H9 (cell line): ENCODE measurements around the gene CALCOCO1. TPM values are rescaled to one million over a fixed set of nuclear protein-coding genes. Genes with fewer than 3 reads are reported as not detected.

Source experiments
- DNase-seq: peaks from one replicate; pipeline ENCODE4 v3.0.0-alpha.2; 2017
- H2AFZ ChIP-seq: one replicate; pipeline ENCODE4 v1.6.1; 2013; ENCODE audit warnings: mild to moderate bottlenecking, low read length, control low read depth, moderate library complexity
- H2AK5ac ChIP-seq: 2 replicates; pipeline ENCODE4 v1.6.1; 2013; ENCODE audit warnings: low read length, control low read depth, mixed read lengths; ENCODE audit not compliant: insufficient read length
- H2BK120ac ChIP-seq: one replicate; pipeline ENCODE4 v1.6.1; 2013; ENCODE audit warnings: low read depth, mild to moderate bottlenecking, low read length, control low read depth, inconsistent platforms; ENCODE audit not compliant: poor library complexity, severe bottlenecking
- H2BK12ac ChIP-seq: 2 replicates; pipeline ENCODE4 v1.6.1; 2013; ENCODE audit warnings: low read length, control low read depth, mixed read lengths, low read depth; ENCODE audit not compliant: insufficient read length
- H2BK15ac ChIP-seq: 2 replicates; pipeline ENCODE4 v1.6.1; 2013; ENCODE audit warnings: low read depth, low read length, control low read depth
- H2BK20ac ChIP-seq: one replicate; pipeline ENCODE4 v1.6.1; 2013; ENCODE audit warnings: low read depth, mild to moderate bottlenecking, low read length, control low read depth, inconsistent platforms; ENCODE audit not compliant: poor library complexity, severe bottlenecking
- H2BK5ac ChIP-seq: 2 replicates; pipeline ENCODE4 v1.6.1; 2013; ENCODE audit warnings: low read length, control low read depth, mixed read lengths; ENCODE audit not compliant: insufficient read length
- H3K14ac ChIP-seq: 2 replicates; pipeline ENCODE4 v1.6.1; 2013; ENCODE audit warnings: low read length, control low read depth; ENCODE audit not compliant: insufficient read depth
- H3K18ac ChIP-seq: 2 replicates; pipeline ENCODE4 v1.6.1; 2013; ENCODE audit warnings: low read depth, mild to moderate bottlenecking, mixed read lengths, low read length, control low read depth; ENCODE audit not compliant: insufficient read length
- H3K23ac ChIP-seq: 2 replicates; pipeline ENCODE4 v1.6.1; 2013; ENCODE audit warnings: low read length, control low read depth, mixed read lengths, low read depth; ENCODE audit not compliant: insufficient read length
- H3K23me2 ChIP-seq: 2 replicates; pipeline ENCODE4 v1.6.1; 2013; ENCODE audit warnings: low read depth, mild to moderate bottlenecking, mixed read lengths, low read length, control low read depth; ENCODE audit not compliant: insufficient read length, poor library complexity, severe bottlenecking
- H3K27ac ChIP-seq: 2 replicates; pipeline ENCODE4 v1.5.1; 2013; ENCODE audit warnings: low read length, control low read depth, mixed read lengths, low read depth; ENCODE audit not compliant: insufficient read length
- H3K27me3 ChIP-seq: 2 replicates; pipeline ENCODE4 v1.6.1; 2013; ENCODE audit warnings: low read length, control low read depth, inconsistent platforms; ENCODE audit not compliant: insufficient read depth
- H3K4ac ChIP-seq: 2 replicates; pipeline ENCODE4 v1.6.1; 2013; ENCODE audit warnings: low read depth, mild to moderate bottlenecking, control low read depth, inconsistent platforms, low read length, moderate library complexity
- H3K4me1 ChIP-seq: 2 replicates; pipeline ENCODE4 v1.6.1; 2013; ENCODE audit warnings: low read length, control low read depth, inconsistent platforms; ENCODE audit not compliant: insufficient read depth
- H3K4me2 ChIP-seq: 2 replicates; pipeline ENCODE4 v1.6.1; 2013; ENCODE audit warnings: low read length, control low read depth, mixed read lengths; ENCODE audit not compliant: insufficient read length, insufficient read depth
- H3K56ac ChIP-seq: 2 replicates; pipeline ENCODE4 v1.6.1; 2013; ENCODE audit warnings: low read depth, mild to moderate bottlenecking, mixed read lengths, low read length, control low read depth; ENCODE audit not compliant: insufficient read length
- H3K79me1 ChIP-seq: 2 replicates; pipeline ENCODE4 v1.6.1; 2013; ENCODE audit warnings: low read depth, mild to moderate bottlenecking, moderate library complexity, low read length, control low read depth, inconsistent platforms; ENCODE audit not compliant: insufficient read depth, poor library complexity, severe bottlenecking
- H3K79me2 ChIP-seq: 2 replicates; pipeline ENCODE4 v1.6.1; 2013; ENCODE audit warnings: low read length, control low read depth, inconsistent platforms; ENCODE audit not compliant: insufficient read depth
- H3K9ac ChIP-seq: 2 replicates; pipeline ENCODE4 v1.6.1; 2013; ENCODE audit warnings: low read length, control low read depth, mixed read lengths; ENCODE audit not compliant: insufficient read length; ENCODE audit errors: extremely low read depth
- H3K9me3 ChIP-seq: one replicate; pipeline ENCODE4 v1.6.1; 2013; ENCODE audit warnings: low read depth, low read length, inconsistent platforms; ENCODE audit not compliant: control insufficient read depth
- H3T11ph ChIP-seq: one replicate; pipeline ENCODE4 v1.6.1; 2013; ENCODE audit warnings: mild to moderate bottlenecking, low read length, control low read depth, inconsistent platforms
- H4K20me1 ChIP-seq: one replicate; pipeline ENCODE4 v1.6.1; 2013; ENCODE audit not compliant: control insufficient read depth, insufficient read length, insufficient read depth
- H4K5ac ChIP-seq: 2 replicates; pipeline ENCODE4 v1.6.1; 2013; ENCODE audit warnings: low read depth, mild to moderate bottlenecking, mixed read lengths, low read length, control low read depth; ENCODE audit not compliant: insufficient read length
- H4K8ac ChIP-seq: replicated peaks from 2 replicates; pipeline ENCODE4 v1.6.1; 2013; ENCODE audit warnings: low read length, control low read depth, mixed read lengths, low read depth; ENCODE audit not compliant: insufficient read length
- H4K91ac ChIP-seq: 2 replicates; pipeline ENCODE4 v1.6.1; 2013; ENCODE audit warnings: low read depth, mild to moderate bottlenecking, moderate library complexity, mixed read lengths, low read length, control low read depth; ENCODE audit not compliant: insufficient read length
- H3K27ac Mint-ChIP-seq, 3 experiments: 2 replicates in 2 of 3; 3 replicates in 1 of 3; pipeline ENCODE4 v1.8.0; 2020 to 2021; ENCODE audit warnings: mixed read lengths in 3 of 3, mild to moderate bottlenecking in 1 of 3, moderate library complexity in 1 of 3
- H3K27me3 Mint-ChIP-seq: 2 replicates; pipeline ENCODE4 v1.8.0; 2021; ENCODE audit warnings: low read depth, mild to moderate bottlenecking, moderate library complexity, mixed read lengths
- H3K36me3 Mint-ChIP-seq, 3 experiments: 2 replicates in 2 of 3; 3 replicates in 1 of 3; pipeline ENCODE4 v1.8.0; 2020 to 2021; ENCODE audit warnings: low read depth in 3 of 3, mixed read lengths in 3 of 3; ENCODE audit not compliant: insufficient read depth in 1 of 3
- H3K4me1 Mint-ChIP-seq, 2 experiments: 2 replicates each; pipeline ENCODE4 v1.8.0; 2020; ENCODE audit warnings: mixed read lengths in 2 of 2
- H3K4me3 Mint-ChIP-seq, 2 experiments: 2 replicates in 1 of 2; 3 replicates in 1 of 2; pipeline ENCODE4 v1.8.0; 2020 to 2021; ENCODE audit warnings: mild to moderate bottlenecking in 2 of 2, mixed read lengths in 2 of 2, moderate library complexity in 1 of 2
- H3K9me3 Mint-ChIP-seq, 2 experiments: 2 replicates in 1 of 2; 3 replicates in 1 of 2; pipeline ENCODE4 v1.8.0; 2020; ENCODE audit warnings: mild to moderate bottlenecking in 2 of 2, mixed read lengths in 2 of 2, moderate library complexity in 1 of 2
- WGBS: extraction: QIAGEN DNeasy Blood & Tissue Kit; methylation state at CpG from one replicate; pipeline ENCODE4 v1.1.7; 2013; ENCODE audit warnings: missing lambda C conversion rate, low lambda C conversion rate, mixed read lengths; ENCODE audit not compliant: insufficient read length; ENCODE audit errors: extremely low coverage; 5-methylcytosine and 5-hydroxymethylcytosine counted together
- total RNA-seq: library from RNA; stranded (reverse); gene quantifications from 2 replicates; pipeline ENCODE4 v1.2.1, GENCODE V29; 2021
- TF ChIP-seq, protein P1 (sequence below): fragments of 200-600 bp; sonication (generic); conservative IDR thresholded peaks from 3 replicates; pipeline ENCODE4 v1.8.0; 2021; ENCODE audit warnings: antibody characterized with exemption, mild to moderate bottlenecking

Gene CALCOCO1
- total RNA-seq, 1 experiment from 2014 or later, result 22.3 TPM

DNA sequence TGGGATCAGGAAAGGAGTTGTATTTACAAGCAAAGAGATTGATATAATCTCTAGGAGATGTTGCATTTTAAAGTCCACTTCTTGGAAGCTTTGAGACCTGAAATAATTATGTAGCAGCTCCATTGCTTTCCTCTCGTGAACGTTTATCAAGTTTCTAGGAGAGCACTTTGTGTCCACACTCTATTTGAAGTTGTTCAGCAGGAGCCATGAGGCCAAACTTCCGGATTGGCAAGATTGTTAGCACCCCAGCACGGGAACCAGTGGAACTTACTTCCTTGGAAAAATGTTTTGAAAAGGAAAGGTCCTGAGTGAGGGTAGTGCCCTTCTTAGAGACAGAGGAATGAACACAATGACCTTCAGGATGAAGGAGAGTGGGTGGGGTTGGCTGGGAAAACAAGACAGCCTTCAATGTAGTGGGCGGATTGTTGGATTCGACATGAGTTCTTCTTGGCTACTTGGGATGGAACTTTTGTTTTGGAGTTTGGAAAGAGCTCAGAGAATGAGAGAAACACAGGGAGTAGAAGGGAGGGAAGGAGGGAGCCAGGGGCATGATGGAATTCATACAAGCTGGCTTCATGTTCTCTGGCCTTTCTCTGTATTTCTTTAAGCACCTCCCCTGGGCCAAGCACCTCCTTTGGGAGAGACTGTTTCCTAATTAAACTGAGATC, 48.4 kb upstream of the CALCOCO1 start:
- H2BK12ac ChIP-seq, result no peak overlapping the region
- H3K4me1 Mint-ChIP-seq, result peaks cover 0 to 2% of the 10 kb centered on the region in 2 experiments; a peak in 2 of 4 replicates
- no peak overlapping the region for H3K56ac ChIP-seq
- H3K27ac ChIP-seq, result no peak overlapping the region
- H3K36me3 Mint-ChIP-seq, result no peaks in the 10 kb centered on the region
- no peaks in the 10 kb centered on the region; the same call in 1 of the 2 replicates for H3K27me3 ChIP-seq
- TF ChIP-seq, protein P1, sequence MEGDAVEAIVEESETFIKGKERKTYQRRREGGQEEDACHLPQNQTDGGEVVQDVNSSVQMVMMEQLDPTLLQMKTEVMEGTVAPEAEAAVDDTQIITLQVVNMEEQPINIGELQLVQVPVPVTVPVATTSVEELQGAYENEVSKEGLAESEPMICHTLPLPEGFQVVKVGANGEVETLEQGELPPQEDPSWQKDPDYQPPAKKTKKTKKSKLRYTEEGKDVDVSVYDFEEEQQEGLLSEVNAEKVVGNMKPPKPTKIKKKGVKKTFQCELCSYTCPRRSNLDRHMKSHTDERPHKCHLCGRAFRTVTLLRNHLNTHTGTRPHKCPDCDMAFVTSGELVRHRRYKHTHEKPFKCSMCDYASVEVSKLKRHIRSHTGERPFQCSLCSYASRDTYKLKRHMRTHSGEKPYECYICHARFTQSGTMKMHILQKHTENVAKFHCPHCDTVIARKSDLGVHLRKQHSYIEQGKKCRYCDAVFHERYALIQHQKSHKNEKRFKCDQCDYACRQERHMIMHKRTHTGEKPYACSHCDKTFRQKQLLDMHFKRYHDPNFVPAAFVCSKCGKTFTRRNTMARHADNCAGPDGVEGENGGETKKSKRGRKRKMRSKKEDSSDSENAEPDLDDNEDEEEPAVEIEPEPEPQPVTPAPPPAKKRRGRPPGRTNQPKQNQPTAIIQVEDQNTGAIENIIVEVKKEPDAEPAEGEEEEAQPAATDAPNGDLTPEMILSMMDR, result no peak
- no peak overlapping the region for H3K4me3 Mint-ChIP-seq
- no peak overlapping the region for H3K18ac ChIP-seq
- H4K20me1 ChIP-seq, result no peaks in the 10 kb centered on the region
- no peak overlapping the region for H2AK5ac ChIP-seq
- H3K79me2 ChIP-seq, result no peaks in the 10 kb centered on the region
- no peaks in the 10 kb centered on the region for H3K79me1 ChIP-seq
- WGBS, result no CpG with 5 or more reads among the region's 6 CpGs
- H2AFZ ChIP-seq, result no peak overlapping the region
- no peak overlapping the region for H4K91ac ChIP-seq
- peaks cover 63% of the 10 kb centered on the region for H3K27me3 Mint-ChIP-seq
- H4K5ac ChIP-seq, result no peak overlapping the region
- H3K4ac ChIP-seq, result no peak overlapping the region
- no peaks in the 10 kb centered on the region for H3K4me1 ChIP-seq
- no peak overlapping the region for H4K8ac ChIP-seq
- no peak overlapping the region for H2BK20ac ChIP-seq
- H2BK120ac ChIP-seq, result no peak overlapping the region
- no peak overlapping the region for H3K23ac ChIP-seq
- no peaks in the 10 kb centered on the region for H3K9me3 Mint-ChIP-seq
- DNase-seq, result no peak
- H3T11ph ChIP-seq, result no peak overlapping the region
- peak overlapping the region in 1 of 3 experiments; percentile 11; a peak in 1 of 7 replicates for H3K27ac Mint-ChIP-seq
- H2BK5ac ChIP-seq, result no peak overlapping the region
- no peak overlapping the region for H3K4me2 ChIP-seq
- H3K14ac ChIP-seq, result no peak overlapping the region
- H3K9me3 ChIP-seq, result no peaks in the 10 kb centered on the region
- H2BK15ac ChIP-seq, result 0 out of 2 replicates have a peak overlapping the region, but pooled peaks have one; percentile 48
- no peak overlapping the region for H3K9ac ChIP-seq
- H3K23me2 ChIP-seq, result no peaks in the 10 kb centered on the region
